Transverse colon (tissue), 4 donors: Measurements from ENCODE around the gene OXT.

Source experiments
- EP300 ChIP-seq: sonication (generic); formaldehyde crosslinking; IDR thresholded peaks from one replicate; pipeline ENCODE4 v1.6.1; 2017; ENCODE audit warnings: antibody characterized with exemption, low read depth
- POLR2A ChIP-seq: fragments of 450-650 bp; IDR thresholded peaks from one replicate; pipeline ENCODE4 v1.6.1; 2016; ENCODE audit warnings: antibody characterized with exemption, mild to moderate bottlenecking, moderate library complexity
- POLR2AphosphoS5 ChIP-seq, 3 donors: sonication (generic); formaldehyde crosslinking; IDR thresholded peaks; one replicate each; pipeline ENCODE4 v1.6.1; 2016; ENCODE audit warnings: antibody characterized with exemption in 3 of 3
- TF ChIP-seq, protein P1 (sequence below), 5 experiments: fragments of 200-600 bp in 3 of 5; fragments of 450-650 bp in 2 of 5; sonication (generic) in 3 of 5; IDR thresholded peaks; 1 replicate in 2 of 5; 2 replicates in 3 of 5; pipeline ENCODE4 v1.5.1; 2016 to 2017; ENCODE audit warnings: antibody characterized with exemption in 5 of 5, inconsistent platforms in 3 of 5, mild to moderate bottlenecking in 2 of 5, moderate library complexity in 1 of 5

DNA sequence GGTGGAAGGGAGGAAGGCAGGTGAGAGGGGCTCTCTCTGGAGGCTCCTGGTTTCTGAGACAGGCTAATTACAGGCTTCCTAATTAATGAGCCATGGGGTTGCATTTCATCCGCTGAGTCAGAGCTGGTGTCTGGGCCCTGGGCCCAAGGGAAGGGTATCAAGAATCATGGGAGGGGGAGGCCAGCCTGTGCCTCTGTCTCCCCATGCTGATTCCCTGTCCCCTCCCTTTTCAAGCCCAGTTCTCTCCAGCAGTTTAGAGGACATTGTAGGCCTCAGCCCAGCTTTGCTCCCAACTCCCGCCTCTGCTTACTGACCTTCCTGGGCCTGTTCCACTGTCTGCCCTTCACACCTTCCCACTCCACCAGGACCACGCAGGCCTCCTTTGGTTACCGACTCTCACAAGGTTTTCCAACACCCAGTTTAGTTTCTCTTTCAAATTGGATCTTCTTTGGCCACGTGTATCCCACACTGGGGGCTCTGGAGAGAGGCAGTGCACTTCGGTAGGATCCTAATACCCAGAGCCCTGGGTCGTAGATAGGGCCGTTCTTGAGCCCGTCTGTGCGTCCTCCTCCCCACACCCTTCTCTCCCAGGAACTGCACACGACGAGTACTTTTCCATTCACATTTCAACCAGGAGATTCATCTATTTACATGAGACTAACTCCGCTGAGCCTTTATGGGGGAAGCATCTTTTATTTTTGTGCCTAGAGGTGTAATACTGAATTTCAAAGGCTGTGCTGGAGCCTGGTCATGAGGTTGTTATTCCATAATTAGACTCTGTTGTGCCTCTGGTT lies 31.4 kb downstream of the OXT start:
- TF ChIP-seq, protein P1, sequence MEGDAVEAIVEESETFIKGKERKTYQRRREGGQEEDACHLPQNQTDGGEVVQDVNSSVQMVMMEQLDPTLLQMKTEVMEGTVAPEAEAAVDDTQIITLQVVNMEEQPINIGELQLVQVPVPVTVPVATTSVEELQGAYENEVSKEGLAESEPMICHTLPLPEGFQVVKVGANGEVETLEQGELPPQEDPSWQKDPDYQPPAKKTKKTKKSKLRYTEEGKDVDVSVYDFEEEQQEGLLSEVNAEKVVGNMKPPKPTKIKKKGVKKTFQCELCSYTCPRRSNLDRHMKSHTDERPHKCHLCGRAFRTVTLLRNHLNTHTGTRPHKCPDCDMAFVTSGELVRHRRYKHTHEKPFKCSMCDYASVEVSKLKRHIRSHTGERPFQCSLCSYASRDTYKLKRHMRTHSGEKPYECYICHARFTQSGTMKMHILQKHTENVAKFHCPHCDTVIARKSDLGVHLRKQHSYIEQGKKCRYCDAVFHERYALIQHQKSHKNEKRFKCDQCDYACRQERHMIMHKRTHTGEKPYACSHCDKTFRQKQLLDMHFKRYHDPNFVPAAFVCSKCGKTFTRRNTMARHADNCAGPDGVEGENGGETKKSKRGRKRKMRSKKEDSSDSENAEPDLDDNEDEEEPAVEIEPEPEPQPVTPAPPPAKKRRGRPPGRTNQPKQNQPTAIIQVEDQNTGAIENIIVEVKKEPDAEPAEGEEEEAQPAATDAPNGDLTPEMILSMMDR (IDR thresholded peaks at IDR 0.05) = no peak
- TF ChIP-seq POLR2A (no peak), POLR2AphosphoS5 (IDR thresholded peaks at IDR 0.05) (no peak), EP300 (no peak)
